Nephron (organoid): Measurements from ENCODE around the gene LRRC15.

ENCODE experiments used
- H3K27ac Mint-ChIP-seq, 3 experiments: 2 replicates each; pipeline ENCODE4 v1.8.0; 2020; ENCODE audit warnings: mixed read lengths in 3 of 3, mild to moderate bottlenecking in 2 of 3, moderate library complexity in 1 of 3
- H3K27me3 Mint-ChIP-seq: 2 replicates; pipeline ENCODE4 v1.8.0; 2021; ENCODE audit warnings: low read depth, mild to moderate bottlenecking, moderate library complexity, mixed read lengths
- H3K36me3 Mint-ChIP-seq: 2 replicates; pipeline ENCODE4 v1.8.0; 2020; ENCODE audit warnings: low read depth, mixed read lengths
- H3K4me1 Mint-ChIP-seq: 2 replicates; pipeline ENCODE4 v1.8.0; 2020; ENCODE audit warnings: mixed read lengths
- H3K4me3 Mint-ChIP-seq, 3 experiments: 2 replicates each; pipeline ENCODE4 v1.8.0; 2020; ENCODE audit warnings: mild to moderate bottlenecking in 3 of 3, mixed read lengths in 3 of 3, moderate library complexity in 2 of 3
- H3K9me3 Mint-ChIP-seq: 2 replicates; pipeline ENCODE4 v1.8.0; 2020; ENCODE audit warnings: mixed read lengths
- CTCF ChIP-seq, 3 experiments: fragments of 200-600 bp; sonication (generic); IDR thresholded peaks; one replicate each; pipeline ENCODE4 v1.5.0; 2021; ENCODE audit warnings: antibody characterized with exemption in 3 of 3; ENCODE audit not compliant: unreplicated experiment in 3 of 3

The LRRC15 gene

GRCh38 chr3:194320744-194321243, 48.7 kb downstream of the LRRC15 start:
- peaks cover 9% of the 10 kb centered on the region for H3K4me1 Mint-ChIP-seq
- peaks cover 13% of the 10 kb centered on the region for H3K9me3 Mint-ChIP-seq
- peaks cover 13% of the 10 kb centered on the region for H3K36me3 Mint-ChIP-seq
- peaks cover 44% of the 10 kb centered on the region for H3K27me3 Mint-ChIP-seq
- no peak for TF ChIP-seq CTCF (IDR thresholded peaks at IDR 0.05; ENCODE audit: unreplicated experiment in 3 of 3)
- H3K4me3 Mint-ChIP-seq = no peak overlapping the region
- H3K27ac Mint-ChIP-seq = peak overlapping the region in 1 of 3 experiments; percentile 77

- Mint-ChIP-seq H3K27me3 (peaks cover 45% of the 10 kb centered on the region), H3K27ac (peak overlapping the region in 1 of 3 experiments; percentile 77), H3K4me3 (no peak overlapping the region), H3K4me1 (peaks cover 13% of the 10 kb centered on the region), H3K36me3 (peaks cover 13% of the 10 kb centered on the region), H3K9me3 (peaks cover 13% of the 10 kb centered on the region)
- TF ChIP-seq CTCF (IDR thresholded peaks at IDR 0.05; ENCODE audit: unreplicated experiment in 3 of 3) = no peak
Measured at GRCh38 chr3:194320100-194320499, 49.4 kb downstream of the LRRC15 start.

- H3K4me3 Mint-ChIP-seq = peak overlapping the region in 1 of 3 experiments; percentile 15
- peaks cover 13% of the 10 kb centered on the region for H3K36me3 Mint-ChIP-seq
- peaks cover 19% of the 10 kb centered on the region for H3K4me1 Mint-ChIP-seq
- H3K27me3 Mint-ChIP-seq = peaks cover 47% of the 10 kb centered on the region
- H3K9me3 Mint-ChIP-seq = peaks cover 13% of the 10 kb centered on the region
- H3K27ac Mint-ChIP-seq = no peak overlapping the region
- TF ChIP-seq CTCF (IDR thresholded peaks at IDR 0.05; ENCODE audit: unreplicated experiment in 3 of 3) = no peak
Measured at GRCh38 chr3:194318511-194319161, 50.9 kb downstream of the LRRC15 start.

GRCh38 chr3:194316918-194317317, 52.6 kb downstream of the LRRC15 start:
- H3K9me3 Mint-ChIP-seq = peaks cover 13% of the 10 kb centered on the region
- peaks cover 28% of the 10 kb centered on the region for H3K4me1 Mint-ChIP-seq
- H3K4me3 Mint-ChIP-seq = peak overlapping the region in 1 of 3 experiments; percentile 11
- peaks cover 13% of the 10 kb centered on the region for H3K36me3 Mint-ChIP-seq
- peaks cover 53% of the 10 kb centered on the region for H3K27me3 Mint-ChIP-seq
- H3K27ac Mint-ChIP-seq = no peak overlapping the region
- no peak for TF ChIP-seq CTCF (IDR thresholded peaks at IDR 0.05; ENCODE audit: unreplicated experiment in 3 of 3)

- H3K36me3 Mint-ChIP-seq = peaks cover 13% of the 10 kb centered on the region
- H3K4me3 Mint-ChIP-seq = peak overlapping the region; percentile 48 to 67 (median 61)
- H3K9me3 Mint-ChIP-seq = peaks cover 13% of the 10 kb centered on the region
- peaks cover 45% of the 10 kb centered on the region for H3K27me3 Mint-ChIP-seq
- H3K27ac Mint-ChIP-seq = no peak overlapping the region
- peak in 2 of 3 experiments; percentile 16 to 28 for TF ChIP-seq CTCF (IDR thresholded peaks at IDR 0.05; ENCODE audit: unreplicated experiment in 3 of 3)
- peaks cover 31% of the 10 kb centered on the region for H3K4me1 Mint-ChIP-seq
Measured at GRCh38 chr3:194315965-194316361, 53.6 kb downstream of the LRRC15 start.
